ENCODE measurements around the gene UBTD2. TPM values are rescaled to one million over a fixed set of nuclear protein-coding genes. Genes with fewer than 3 reads are reported as not detected.

Gene UBTD2
- total RNA-seq, 1 donor from 2014 or later, result 9.0 TPM

DNA sequence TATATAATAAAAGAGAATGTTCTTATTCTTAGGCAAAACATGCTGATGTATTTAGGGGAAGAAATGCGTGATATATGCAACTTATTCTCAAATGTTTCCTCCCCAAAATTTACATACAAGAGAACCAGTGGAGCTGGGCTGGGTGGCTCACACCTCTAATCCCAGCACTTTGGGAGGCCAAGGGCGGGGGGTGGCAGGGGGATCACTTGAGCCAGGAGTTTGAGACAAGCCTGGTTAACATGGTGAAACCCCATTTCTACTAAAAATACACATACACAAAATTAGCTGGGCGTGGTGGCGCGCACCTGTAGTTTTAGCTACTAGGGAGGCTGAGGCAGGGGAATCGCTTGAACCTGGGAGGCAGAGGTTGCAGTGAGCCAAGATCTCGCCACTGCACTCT is 27.5 kb upstream of the UBTD2 start:
- ATAC-seq (ENCODE audit: low read depth) (no peak), DNase-seq (no peak)
- H3K9me3 Mint-ChIP-seq, result peaks cover 1% of the 10 kb centered on the region
- intact Hi-C loops (cut with micrococcal nuclease), result no loop called here
- CTCF ChIA-PET, result no interaction called here
- H3K4me3 Mint-ChIP-seq, result no peak overlapping the region
- H3K27me3 Mint-ChIP-seq, result no peaks in the 10 kb centered on the region
- no peaks in the 10 kb centered on the region for H3K4me1 Mint-ChIP-seq
- POLR2A ChIA-PET, result no interaction called here
- H3K27ac Mint-ChIP-seq, result no peak overlapping the region
- no peaks in the 10 kb centered on the region for H3K36me3 Mint-ChIP-seq (ENCODE audit: low read depth)
- TF ChIP-seq, protein P1, sequence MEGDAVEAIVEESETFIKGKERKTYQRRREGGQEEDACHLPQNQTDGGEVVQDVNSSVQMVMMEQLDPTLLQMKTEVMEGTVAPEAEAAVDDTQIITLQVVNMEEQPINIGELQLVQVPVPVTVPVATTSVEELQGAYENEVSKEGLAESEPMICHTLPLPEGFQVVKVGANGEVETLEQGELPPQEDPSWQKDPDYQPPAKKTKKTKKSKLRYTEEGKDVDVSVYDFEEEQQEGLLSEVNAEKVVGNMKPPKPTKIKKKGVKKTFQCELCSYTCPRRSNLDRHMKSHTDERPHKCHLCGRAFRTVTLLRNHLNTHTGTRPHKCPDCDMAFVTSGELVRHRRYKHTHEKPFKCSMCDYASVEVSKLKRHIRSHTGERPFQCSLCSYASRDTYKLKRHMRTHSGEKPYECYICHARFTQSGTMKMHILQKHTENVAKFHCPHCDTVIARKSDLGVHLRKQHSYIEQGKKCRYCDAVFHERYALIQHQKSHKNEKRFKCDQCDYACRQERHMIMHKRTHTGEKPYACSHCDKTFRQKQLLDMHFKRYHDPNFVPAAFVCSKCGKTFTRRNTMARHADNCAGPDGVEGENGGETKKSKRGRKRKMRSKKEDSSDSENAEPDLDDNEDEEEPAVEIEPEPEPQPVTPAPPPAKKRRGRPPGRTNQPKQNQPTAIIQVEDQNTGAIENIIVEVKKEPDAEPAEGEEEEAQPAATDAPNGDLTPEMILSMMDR (IDR thresholded peaks at IDR 0.05), result no peak

DNA sequence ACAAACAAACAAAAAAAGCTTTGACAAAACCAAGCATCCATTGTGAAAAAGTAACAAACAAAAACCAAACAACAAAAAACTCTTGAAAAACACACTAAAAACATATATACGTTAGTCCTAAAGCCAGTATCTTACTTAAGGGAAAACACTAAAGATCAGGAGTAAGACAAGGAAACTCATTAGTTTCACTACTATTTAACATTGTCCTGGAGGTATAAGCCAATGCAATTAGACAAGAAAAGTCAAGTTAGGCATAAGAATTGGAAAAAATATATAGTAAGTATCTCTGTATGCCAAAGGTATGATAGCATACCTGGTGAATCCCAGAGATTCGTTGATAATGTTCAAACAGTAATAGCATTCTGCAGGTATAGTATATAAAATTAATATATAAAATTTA is 21.8 kb upstream of the UBTD2 start:
- intact Hi-C loops (cut with micrococcal nuclease), result no loop called here
- TF ChIP-seq, protein P1 (IDR thresholded peaks at IDR 0.05), result no peak
- ChIA-PET CTCF (no interaction called here), POLR2A (no interaction called here)
- H3K27ac Mint-ChIP-seq, result no peak overlapping the region
- no peaks in the 10 kb centered on the region for H3K4me1 Mint-ChIP-seq
- ATAC-seq (ENCODE audit: low read depth), result no peak
- H3K4me3 Mint-ChIP-seq, result no peak overlapping the region
- H3K27me3 Mint-ChIP-seq, result peaks cover 7% of the 10 kb centered on the region
- peaks cover 6% of the 10 kb centered on the region for H3K9me3 Mint-ChIP-seq
- DNase-seq, result no peak
- no peaks in the 10 kb centered on the region for H3K36me3 Mint-ChIP-seq (ENCODE audit: low read depth)

GRCh38 chr5:172303572-172304335 is 20.2 kb upstream of the UBTD2 start:
- no peak overlapping the region for H3K4me3 Mint-ChIP-seq
- POLR2A ChIA-PET, result interaction anchor here (0.7 kb wide), 1 partner anchor 814 kb away, joined by 3 read pairs; no protein-coding TSS in a partner anchor
- CTCF ChIA-PET, result interaction anchor here (0.6 kb wide), 2 partner anchors 280 to 396 kb away, joined by 3 to 4 read pairs; no protein-coding TSS in a partner anchor

DNA sequence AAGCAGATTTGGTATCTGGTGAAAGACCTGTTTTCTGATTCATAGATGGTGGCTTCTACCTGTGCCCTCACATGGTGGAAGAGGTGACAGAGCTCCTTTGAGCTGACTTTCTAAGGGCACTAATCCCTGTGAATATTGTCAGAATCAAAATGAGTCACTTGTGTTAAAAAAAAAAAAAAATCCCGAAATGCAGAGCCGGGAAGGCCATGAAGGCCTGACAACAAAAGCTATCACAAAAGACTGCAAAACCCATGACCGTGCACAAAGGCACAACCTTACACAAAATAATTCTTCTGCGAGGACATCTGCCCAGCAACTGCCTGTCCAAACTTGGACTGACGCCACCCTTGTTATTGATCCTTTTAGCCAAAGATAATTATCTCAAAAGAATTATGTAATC is 19.6 kb upstream of the UBTD2 start:
- TF ChIP-seq, protein P1 (IDR thresholded peaks at IDR 0.05), result no peak
- Mint-ChIP-seq H3K27ac (no peak overlapping the region), H3K36me3 (ENCODE audit: low read depth) (no peaks in the 10 kb centered on the region), H3K4me3 (no peak overlapping the region), H3K27me3 (peaks cover 9% of the 10 kb centered on the region), H3K9me3 (peaks cover 6% of the 10 kb centered on the region), H3K4me1 (no peaks in the 10 kb centered on the region)
- CTCF ChIA-PET, result no interaction called here
- POLR2A ChIA-PET, result no interaction called here
- ATAC-seq (ENCODE audit: low read depth), result no peak
- intact Hi-C loops (cut with micrococcal nuclease), result no loop called here
- no peak for DNase-seq

More at GRCh38 chr5:172303572-172304335, 20.2 kb upstream of the UBTD2 start:
- H3K36me3 Mint-ChIP-seq (ENCODE audit: low read depth), result no peaks in the 10 kb centered on the region
- no peak for ATAC-seq (ENCODE audit: low read depth)
- peaks cover 9% of the 10 kb centered on the region for H3K27me3 Mint-ChIP-seq
- TF ChIP-seq, protein P1 (IDR thresholded peaks at IDR 0.05), result no peak
- no peak for DNase-seq
- intact Hi-C loops (cut with micrococcal nuclease), result no loop called here
- H3K9me3 Mint-ChIP-seq, result peaks cover 6% of the 10 kb centered on the region
- no peaks in the 10 kb centered on the region for H3K4me1 Mint-ChIP-seq
- H3K27ac Mint-ChIP-seq, result no peak overlapping the region

DNA sequence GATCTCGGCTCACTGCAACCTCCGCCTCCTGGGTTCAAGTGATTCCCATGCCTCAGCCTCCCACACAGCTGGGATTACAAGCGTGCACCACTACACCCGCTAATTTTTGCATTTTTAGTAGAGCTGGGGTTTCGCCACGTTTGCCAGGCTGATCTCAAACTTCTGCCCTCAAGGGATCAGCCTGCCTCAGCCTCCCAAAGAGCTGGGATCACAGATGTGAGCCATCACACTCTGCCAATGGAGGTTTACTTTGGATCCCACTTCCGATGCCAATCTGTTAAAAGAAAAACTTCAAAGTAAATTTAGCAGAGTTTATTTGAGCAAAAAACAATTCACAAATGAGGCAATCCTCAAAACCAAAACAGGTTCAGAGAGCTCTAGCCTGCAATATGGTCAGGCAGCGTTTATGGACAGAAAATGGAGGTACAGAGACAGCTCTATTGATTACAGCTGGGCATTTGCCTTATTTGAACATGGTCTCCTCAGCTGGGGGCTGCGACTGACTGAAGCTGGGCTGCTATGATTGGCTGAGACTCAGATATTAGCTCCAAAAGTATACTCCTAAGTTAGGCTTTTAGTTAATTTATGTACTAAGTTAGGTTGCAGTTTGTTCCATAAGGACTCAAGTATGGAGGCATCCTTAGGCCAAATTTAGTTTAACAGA is 18.6 kb upstream of the UBTD2 start:
- TF ChIP-seq, protein P1 (IDR thresholded peaks at IDR 0.05), result no peak
- POLR2A ChIA-PET, result interaction anchor here (0.6 kb wide), 1 partner anchor 906 kb away, joined by 7 read pairs; no protein-coding TSS in a partner anchor
- intact Hi-C loops (cut with micrococcal nuclease), result no loop called here
- Mint-ChIP-seq H3K27me3 (peaks cover 9% of the 10 kb centered on the region), H3K4me3 (no peak overlapping the region), H3K36me3 (ENCODE audit: low read depth) (no peaks in the 10 kb centered on the region), H3K9me3 (peaks cover 6% of the 10 kb centered on the region), H3K27ac (no peak overlapping the region), H3K4me1 (no peaks in the 10 kb centered on the region)
- DNase-seq (no peak), ATAC-seq (ENCODE audit: low read depth) (no peak)
- CTCF ChIA-PET, result no interaction called here

Data from activated B cell treated with CpG ODN at 0.5 μM for 24 hours (primary cell).